ENCODE measurements around the gene KCNQ1. TPM values are rescaled to one million over a fixed set of nuclear protein-coding genes. Genes with fewer than 3 reads are reported as not detected.

Gene KCNQ1
- polyA plus RNA-seq, 1 donor (not counting 4 experiments of a cell fraction or from before 2014, with no cell fraction given) = not detected

DNA sequence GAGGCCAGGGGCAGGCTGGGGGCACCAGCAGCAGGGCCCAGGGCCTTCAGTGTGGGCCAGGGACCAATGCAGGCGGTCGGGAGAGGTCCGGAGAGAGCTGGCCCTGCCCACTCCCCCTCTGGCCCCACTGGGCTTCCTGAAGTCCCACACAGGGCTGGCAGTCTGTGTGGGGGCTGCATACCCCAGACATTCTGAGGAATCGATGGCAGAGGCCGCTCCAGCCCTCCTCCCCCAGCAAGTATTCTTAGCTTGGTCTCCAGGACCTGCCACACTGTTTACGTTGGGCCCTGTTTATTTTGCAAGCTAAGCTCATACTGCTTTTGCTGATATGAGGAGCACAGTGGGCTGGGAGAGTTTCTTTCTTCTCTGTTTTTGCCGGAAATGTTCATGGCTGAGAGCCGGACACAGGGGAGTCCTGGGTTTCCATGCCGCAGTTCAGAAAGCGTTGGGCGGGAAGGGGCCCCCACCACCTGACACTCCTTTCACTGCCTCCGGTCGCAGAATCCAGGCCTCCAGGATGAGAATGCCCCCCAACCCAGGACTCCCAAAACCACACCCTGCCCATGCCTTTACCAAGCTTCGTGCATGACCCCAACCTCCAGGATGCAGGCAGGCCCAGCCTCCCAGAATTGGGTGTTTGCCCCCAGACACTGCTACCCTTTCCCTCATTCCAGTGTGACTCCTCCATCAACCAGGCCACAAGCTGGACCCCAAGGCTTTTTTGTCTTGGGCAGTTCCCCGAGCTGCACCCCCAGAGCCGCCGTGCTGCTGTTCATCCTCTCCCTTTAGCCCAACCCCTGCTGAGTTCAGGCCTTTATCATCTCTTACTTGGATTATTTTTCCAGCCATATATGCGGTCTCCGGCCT lies 336.8 kb downstream of the KCNQ1 start:
- no peak for DNase-seq (ENCODE audit: low read depth, low spot score)
- no peak for TF ChIP-seq EZH2 (IDR thresholded peaks at IDR 0.05; ENCODE audit: low read length)
- TF ChIP-seq, protein P1, sequence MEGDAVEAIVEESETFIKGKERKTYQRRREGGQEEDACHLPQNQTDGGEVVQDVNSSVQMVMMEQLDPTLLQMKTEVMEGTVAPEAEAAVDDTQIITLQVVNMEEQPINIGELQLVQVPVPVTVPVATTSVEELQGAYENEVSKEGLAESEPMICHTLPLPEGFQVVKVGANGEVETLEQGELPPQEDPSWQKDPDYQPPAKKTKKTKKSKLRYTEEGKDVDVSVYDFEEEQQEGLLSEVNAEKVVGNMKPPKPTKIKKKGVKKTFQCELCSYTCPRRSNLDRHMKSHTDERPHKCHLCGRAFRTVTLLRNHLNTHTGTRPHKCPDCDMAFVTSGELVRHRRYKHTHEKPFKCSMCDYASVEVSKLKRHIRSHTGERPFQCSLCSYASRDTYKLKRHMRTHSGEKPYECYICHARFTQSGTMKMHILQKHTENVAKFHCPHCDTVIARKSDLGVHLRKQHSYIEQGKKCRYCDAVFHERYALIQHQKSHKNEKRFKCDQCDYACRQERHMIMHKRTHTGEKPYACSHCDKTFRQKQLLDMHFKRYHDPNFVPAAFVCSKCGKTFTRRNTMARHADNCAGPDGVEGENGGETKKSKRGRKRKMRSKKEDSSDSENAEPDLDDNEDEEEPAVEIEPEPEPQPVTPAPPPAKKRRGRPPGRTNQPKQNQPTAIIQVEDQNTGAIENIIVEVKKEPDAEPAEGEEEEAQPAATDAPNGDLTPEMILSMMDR (optimal IDR thresholded peaks at IDR 0.05 in 1 of 3, IDR thresholded peaks at IDR 0.05 in 1 of 3, conservative IDR thresholded peaks at IDR 0.05 in 1 of 3; ENCODE audit: extremely low read depth in 1 of 3, insufficient read depth in 2 of 3, low read length in 3 of 3) = no peak
- Histone ChIP-seq H3K27me3 (ENCODE audit: control insufficient read depth, extremely low read depth, insufficient read depth, low read length) (peaks cover 19% of the 10 kb centered on the region), H3K9me3 (ENCODE audit: control insufficient read depth, low read depth, low read length) (no peaks in the 10 kb centered on the region), H3K4me3 (ENCODE audit: control insufficient read depth in 2 of 3, extremely low read depth in 1 of 3, insufficient read depth in 2 of 3, low read depth in 1 of 3, low read length in 3 of 3) (no peak overlapping the region), H3K79me2 (ENCODE audit: control insufficient read depth, insufficient read depth, low read length) (no peaks in the 10 kb centered on the region), H3K4me2 (ENCODE audit: control insufficient read depth, extremely low read depth, insufficient read depth, low read depth, low read length) (no peak overlapping the region), H4K20me1 (ENCODE audit: control insufficient read depth, extremely low read depth, insufficient read depth, low read length) (no peaks in the 10 kb centered on the region), H3K36me3 (ENCODE audit: control insufficient read depth in 2 of 2, extremely low read depth in 1 of 2, insufficient read depth in 2 of 2, low read length in 2 of 2) (no peaks in the 10 kb centered on the region), H3K27ac (ENCODE audit: control insufficient read depth, insufficient read depth, low read length) (no peak overlapping the region), H3K9ac (ENCODE audit: control insufficient read depth, extremely low read depth, insufficient read depth, low read length) (no peak overlapping the region), H2AFZ (ENCODE audit: control insufficient read depth, low read length) (no peak overlapping the region), H3K4me1 (ENCODE audit: control insufficient read depth, extremely low read depth, insufficient read depth, low read length) (peaks cover 9% of the 10 kb centered on the region), H3K9me1 (ENCODE audit: control insufficient read depth, extremely low read depth, insufficient read depth, low read length) (no peaks in the 10 kb centered on the region)
- dilution Hi-C loops (cut with MboI; ENCODE audit: extremely low pct_ligation_motif_present, low sequenced_read_pairs) = no loop called here
- no peak for FAIRE-seq

DNA sequence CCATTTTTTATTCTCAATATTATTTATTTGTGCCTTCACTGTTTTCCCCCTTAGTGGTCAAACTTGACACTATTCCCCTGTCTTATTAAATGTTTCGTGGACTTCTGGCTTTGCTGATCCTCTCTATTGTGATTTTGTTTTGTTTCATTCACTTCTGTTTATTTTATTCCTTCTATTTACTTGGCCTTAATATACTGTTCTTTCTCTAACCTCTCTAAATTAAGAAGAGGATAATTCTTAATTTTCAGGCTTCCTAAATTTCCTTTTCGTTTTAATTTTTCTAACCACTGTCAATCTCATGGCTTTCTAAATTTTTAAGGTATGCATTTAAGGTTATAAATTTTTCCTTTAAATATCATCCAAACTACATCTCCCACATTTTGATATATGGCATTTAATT lies 338.0 kb downstream of the KCNQ1 start:
- H3K27me3 ChIP-seq (ENCODE audit: control insufficient read depth, extremely low read depth, insufficient read depth, low read length) = peaks cover 19% of the 10 kb centered on the region
- no peak overlapping the region for H3K4me2 ChIP-seq (ENCODE audit: control insufficient read depth, extremely low read depth, insufficient read depth, low read depth, low read length)
- H3K9ac ChIP-seq (ENCODE audit: control insufficient read depth, extremely low read depth, insufficient read depth, low read length) = no peak overlapping the region
- no peaks in the 10 kb centered on the region for H3K36me3 ChIP-seq (ENCODE audit: control insufficient read depth in 2 of 2, extremely low read depth in 1 of 2, insufficient read depth in 2 of 2, low read length in 2 of 2)
- dilution Hi-C loops (cut with MboI; ENCODE audit: extremely low pct_ligation_motif_present, low sequenced_read_pairs) = no loop called here
- DNase-seq (ENCODE audit: low read depth, low spot score) (no peak), FAIRE-seq (no peak)
- TF ChIP-seq, protein P1 (optimal IDR thresholded peaks at IDR 0.05 in 1 of 3, IDR thresholded peaks at IDR 0.05 in 1 of 3, conservative IDR thresholded peaks at IDR 0.05 in 1 of 3; ENCODE audit: extremely low read depth in 1 of 3, insufficient read depth in 2 of 3, low read length in 3 of 3) = no peak
- no peaks in the 10 kb centered on the region for H3K79me2 ChIP-seq (ENCODE audit: control insufficient read depth, insufficient read depth, low read length)
- peaks cover 9% of the 10 kb centered on the region for H3K4me1 ChIP-seq (ENCODE audit: control insufficient read depth, extremely low read depth, insufficient read depth, low read length)
- no peaks in the 10 kb centered on the region for H4K20me1 ChIP-seq (ENCODE audit: control insufficient read depth, extremely low read depth, insufficient read depth, low read length)
- H3K27ac ChIP-seq (ENCODE audit: control insufficient read depth, insufficient read depth, low read length) = no peak overlapping the region
- H2AFZ ChIP-seq (ENCODE audit: control insufficient read depth, low read length) = no peak overlapping the region
- H3K4me3 ChIP-seq (ENCODE audit: control insufficient read depth in 2 of 3, extremely low read depth in 1 of 3, insufficient read depth in 2 of 3, low read depth in 1 of 3, low read length in 3 of 3) = no peak overlapping the region
- no peaks in the 10 kb centered on the region for H3K9me1 ChIP-seq (ENCODE audit: control insufficient read depth, extremely low read depth, insufficient read depth, low read length)
- H3K9me3 ChIP-seq (ENCODE audit: control insufficient read depth, low read depth, low read length) = no peaks in the 10 kb centered on the region

Data from keratinocyte (primary cell).